ENCODE results near the gene WDR75.

DNA sequence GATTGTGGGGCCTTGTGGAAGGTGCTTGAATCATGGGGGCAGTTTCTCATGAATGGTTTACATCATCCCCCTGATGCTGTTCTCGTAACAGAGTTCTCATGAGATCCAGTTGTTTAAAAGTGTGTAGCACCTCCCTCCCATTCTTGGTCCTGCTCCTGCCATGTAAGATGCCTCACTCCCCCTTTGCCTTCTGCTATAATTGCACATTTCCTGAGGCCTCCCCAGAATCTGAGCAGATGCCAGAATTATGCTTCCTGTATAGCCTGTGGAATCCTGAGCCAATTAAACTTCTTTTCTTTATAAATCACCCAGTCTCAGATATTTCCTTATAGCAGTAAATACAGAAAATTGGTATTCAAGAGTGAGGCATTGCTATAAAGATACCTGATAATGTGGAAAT is 15.6 kb upstream of the WDR75 start:
- no peak for TF ChIP-seq POLR2A (IDR thresholded peaks at IDR 0.05; ENCODE audit: low read depth, low read length)
- no peak for TF ChIP-seq POLR2AphosphoS5 (IDR thresholded peaks at IDR 0.05; ENCODE audit: low read depth, low read length)
